Keratinocyte (primary cell): ENCODE measurements around the gene SCAMP2.

Experiments used
- CTCF ChIP-seq, 3 experiments: IDR thresholded peaks in 1 of 3; conservative IDR thresholded peaks in 1 of 3; optimal IDR thresholded peaks in 1 of 3; 2 replicates in 2 of 3; 3 replicates in 1 of 3; pipeline versions ENCODE3 to v1.5.1; 2011; ENCODE audit warnings: low read length in 3 of 3, mild to moderate bottlenecking in 3 of 3, moderate library complexity in 2 of 3, control low read depth in 1 of 3, inconsistent platforms in 1 of 3; ENCODE audit not compliant: insufficient read depth in 2 of 3; ENCODE audit errors: extremely low read depth in 1 of 3
- EZH2 ChIP-seq: IDR thresholded peaks from one replicate; pipeline ENCODE4 v1.6.1; 2012; ENCODE audit warnings: inconsistent platforms, mild to moderate bottlenecking, low read length, moderate library complexity

GRCh38 chr15:74903676-74904075 is 30.5 kb upstream of the SCAMP2 start:
- TF ChIP-seq EZH2 (no peak), CTCF (optimal IDR thresholded peaks at IDR 0.05 in 1 of 3, IDR thresholded peaks at IDR 0.05 in 1 of 3, conservative IDR thresholded peaks at IDR 0.05 in 1 of 3; ENCODE audit: extremely low read depth in 1 of 3, insufficient read depth in 2 of 3, low read length in 3 of 3) (no peak)
